Measurements from ENCODE around the gene OR2B3. TPM values are rescaled to one million over a fixed set of nuclear protein-coding genes. Genes with fewer than 3 reads are reported as not detected.

The OR2B3 gene
- total RNA-seq, 1 donor from 2014 or later, result not detected

- H3K9me3 Mint-ChIP-seq (ENCODE audit: unreplicated experiment), result no peaks in the 10 kb centered on the region
- TF ChIP-seq CTCF (IDR thresholded peaks at IDR 0.05; ENCODE audit: partially characterized antibody, unreplicated experiment), result no peak
- no peak overlapping the region for H3K27ac Mint-ChIP-seq (ENCODE audit: unreplicated experiment)
- DNase-seq, result no peak
- no peaks in the 10 kb centered on the region for H3K4me1 Mint-ChIP-seq (ENCODE audit: low read depth, unreplicated experiment)
- no peaks in the 10 kb centered on the region for H3K27me3 Mint-ChIP-seq (ENCODE audit: unreplicated experiment)
- H3K36me3 Mint-ChIP-seq (ENCODE audit: unreplicated experiment), result no peaks in the 10 kb centered on the region
- no peak overlapping the region for H3K4me3 Mint-ChIP-seq (ENCODE audit: unreplicated experiment)
Observed at GRCh38 chr6:29112135-29112534, 25.0 kb upstream of the OR2B3 start.

GRCh38 chr6:29107758-29108157, 20.6 kb upstream of the OR2B3 start, which contains the start of gene OR2J3:
TSS of gene OR2J3 (plus strand) at chr6:29108058. CDS start at chr6:29111891, 3,833 bp downstream.
- no peak for DNase-seq
- no peak within 1 kb of the TSS for H3K27ac Mint-ChIP-seq (ENCODE audit: unreplicated experiment)
- no peaks in the 10 kb centered on the region for H3K4me1 Mint-ChIP-seq (ENCODE audit: low read depth, unreplicated experiment)
- no peaks in the 10 kb centered on the region for H3K9me3 Mint-ChIP-seq (ENCODE audit: unreplicated experiment)
- TF ChIP-seq CTCF (IDR thresholded peaks at IDR 0.05; ENCODE audit: partially characterized antibody, unreplicated experiment), result no peak
- no peaks in the 10 kb centered on the region for H3K27me3 Mint-ChIP-seq (ENCODE audit: unreplicated experiment)
- no peaks in the 10 kb centered on the region for H3K36me3 Mint-ChIP-seq (ENCODE audit: unreplicated experiment)
- no peak within 1 kb of the TSS for H3K4me3 Mint-ChIP-seq (ENCODE audit: unreplicated experiment)

GRCh38 chr6:29099190-29099589, 12.1 kb upstream of the OR2B3 start, which contains the start of gene OR2J1:
TSS of gene OR2J1 (plus strand) at chr6:29099490. CDS start at chr6:29100943, 1,453 bp downstream.
- H3K27me3 Mint-ChIP-seq (ENCODE audit: unreplicated experiment), result no peaks in the 10 kb centered on the region

GRCh38 chr6:29097803-29098202, 10.7 kb upstream of the OR2B3 start:
- TF ChIP-seq CTCF (IDR thresholded peaks at IDR 0.05; ENCODE audit: partially characterized antibody, unreplicated experiment), result no peak
- no peaks in the 10 kb centered on the region for H3K4me1 Mint-ChIP-seq (ENCODE audit: low read depth, unreplicated experiment)
- H3K9me3 Mint-ChIP-seq (ENCODE audit: unreplicated experiment), result no peaks in the 10 kb centered on the region
- H3K27me3 Mint-ChIP-seq (ENCODE audit: unreplicated experiment), result peaks cover under 1% of the 10 kb centered on the region
- no peak overlapping the region for H3K27ac Mint-ChIP-seq (ENCODE audit: unreplicated experiment)
- H3K4me3 Mint-ChIP-seq (ENCODE audit: unreplicated experiment), result no peak overlapping the region
- no peaks in the 10 kb centered on the region for H3K36me3 Mint-ChIP-seq (ENCODE audit: unreplicated experiment)
- DNase-seq, result no peak

More at GRCh38 chr6:29099190-29099589, 12.1 kb upstream of the OR2B3 start, which contains the start of gene OR2J1:
- Mint-ChIP-seq H3K4me1 (ENCODE audit: low read depth, unreplicated experiment) (no peaks in the 10 kb centered on the region), H3K9me3 (ENCODE audit: unreplicated experiment) (no peaks in the 10 kb centered on the region), H3K27ac (ENCODE audit: unreplicated experiment) (no peak within 1 kb of the TSS), H3K36me3 (ENCODE audit: unreplicated experiment) (no peaks in the 10 kb centered on the region), H3K4me3 (ENCODE audit: unreplicated experiment) (no peak within 1 kb of the TSS)
- no peak for TF ChIP-seq CTCF (IDR thresholded peaks at IDR 0.05; ENCODE audit: partially characterized antibody, unreplicated experiment)
- no peak for DNase-seq

GRCh38 chr6:29092957-29093356, 5.8 kb upstream of the OR2B3 start:
- Mint-ChIP-seq H3K36me3 (ENCODE audit: unreplicated experiment) (no peaks in the 10 kb centered on the region), H3K9me3 (ENCODE audit: unreplicated experiment) (no peaks in the 10 kb centered on the region), H3K4me1 (ENCODE audit: low read depth, unreplicated experiment) (no peaks in the 10 kb centered on the region), H3K27ac (ENCODE audit: unreplicated experiment) (no peak overlapping the region), H3K27me3 (ENCODE audit: unreplicated experiment) (peaks cover 2% of the 10 kb centered on the region), H3K4me3 (ENCODE audit: unreplicated experiment) (no peak overlapping the region)
- no peak for DNase-seq
- no peak for TF ChIP-seq CTCF (IDR thresholded peaks at IDR 0.05; ENCODE audit: partially characterized antibody, unreplicated experiment)
